ENCODE results near the gene TPBG. TPM values are rescaled to one million over a fixed set of nuclear protein-coding genes. Genes with fewer than 3 reads are reported as not detected.

Gene TPBG, protein sequence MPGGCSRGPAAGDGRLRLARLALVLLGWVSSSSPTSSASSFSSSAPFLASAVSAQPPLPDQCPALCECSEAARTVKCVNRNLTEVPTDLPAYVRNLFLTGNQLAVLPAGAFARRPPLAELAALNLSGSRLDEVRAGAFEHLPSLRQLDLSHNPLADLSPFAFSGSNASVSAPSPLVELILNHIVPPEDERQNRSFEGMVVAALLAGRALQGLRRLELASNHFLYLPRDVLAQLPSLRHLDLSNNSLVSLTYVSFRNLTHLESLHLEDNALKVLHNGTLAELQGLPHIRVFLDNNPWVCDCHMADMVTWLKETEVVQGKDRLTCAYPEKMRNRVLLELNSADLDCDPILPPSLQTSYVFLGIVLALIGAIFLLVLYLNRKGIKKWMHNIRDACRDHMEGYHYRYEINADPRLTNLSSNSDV
- total RNA-seq, result 68.7 and 78.2 TPM in 2 replicates

DNA sequence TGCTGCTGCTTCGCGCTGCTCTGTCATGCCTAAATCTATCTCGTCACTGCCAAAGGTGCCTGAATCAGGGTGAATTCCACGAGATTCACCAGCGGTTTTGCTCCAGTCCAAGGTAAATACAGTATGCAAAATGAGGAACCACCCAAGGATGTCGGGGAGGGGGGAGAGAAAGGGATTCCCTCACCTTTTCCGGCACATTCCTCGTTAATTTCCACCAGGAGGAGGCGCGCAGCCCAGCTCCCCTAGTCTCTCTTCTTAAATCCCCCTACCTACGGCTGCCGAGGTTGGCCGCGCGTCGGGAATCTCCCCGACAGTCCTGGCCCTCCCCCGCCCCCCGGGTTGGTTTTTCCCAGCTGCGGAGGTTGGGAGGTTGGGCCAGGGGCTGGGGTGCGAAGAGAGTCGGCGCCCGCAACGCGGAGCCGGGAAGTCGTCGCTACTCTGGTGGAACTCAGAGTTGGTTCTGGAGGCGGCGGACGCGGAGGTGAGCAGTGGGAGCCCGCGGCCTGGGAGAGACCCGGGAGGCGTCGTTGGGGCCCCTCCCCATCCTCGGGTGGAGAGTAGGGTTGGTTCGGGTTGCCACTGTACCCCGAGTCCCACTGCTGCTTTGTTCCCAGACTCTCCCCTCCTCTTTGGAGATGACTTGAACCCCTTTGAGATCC is at the start of gene TPBG:
TSS of gene TPBG (plus strand) at position 390 of the 659 bp plus-strand sequence. CDS start 1,145 bp downstream, outside the sequence.

Other genes with a start within 250 kb of the TPBG start
- gene IBTK, start 116.1 kb upstream of the TPBG start, total RNA-seq, result 19.5 and 28.4 TPM in 2 replicates